ENCODE measurements around the gene DNAH1. TPM values are rescaled to one million over a fixed set of nuclear protein-coding genes. Genes with fewer than 3 reads are reported as not detected.

The DNAH1 gene
- polyA plus RNA-seq, 3 donors: 8.2 to 15.9 (median 13.6) TPM

GRCh38 chr3:52444860-52445793 is 129.0 kb downstream of the DNAH1 start, which contains the start of gene SEMA3G:
SEMA3G (minus strand) TSS chr3:52445103; CDS start chr3:52445027, 76 bp downstream.
- DNase-seq: no peak

GRCh38 chr3:52446042-52446441 is 129.9 kb downstream of the DNAH1 start:
- no peak for DNase-seq

GRCh38 chr3:52446631-52447511 is 130.8 kb downstream of the DNAH1 start:
- peak; percentile 48 for DNase-seq

GRCh38 chr3:52447512-52448355 is 131.6 kb downstream of the DNAH1 start:
- no peak for DNase-seq

Other genes starting within 250 kb of the DNAH1 start
- gene POC1A, start 161.9 kb upstream of the DNAH1 start, polyA plus RNA-seq (ENCODE audit: insufficient read length in 3 of 3): 1 to 10 TPM; 8.9 to 9.4 (median 9.0) TPM
- 10 to 100 TPM; 47.1 to 54.5 (median 48.8) TPM for gene ALAS1, start 118.2 kb upstream of the DNAH1 start, polyA plus RNA-seq (ENCODE audit: insufficient read length in 3 of 3)
- under 1 TPM; 0.09 to 0.36 (median 0.28) TPM for gene TLR9, start 90.7 kb upstream of the DNAH1 start, polyA plus RNA-seq (ENCODE audit: insufficient read length in 3 of 3)
- gene TWF2, start 77.2 kb upstream of the DNAH1 start, polyA plus RNA-seq (ENCODE audit: insufficient read length in 3 of 3): 10 to 100 TPM; 29.6 to 38.3 (median 35.9) TPM
- gene PPM1M, start 70.6 kb upstream of the DNAH1 start, polyA plus RNA-seq (ENCODE audit: insufficient read length in 3 of 3): 10 to 100 TPM; 18.1 to 19.9 (median 19.0) TPM
- 10 to 100 TPM; 92.6 to 93.6 (median 92.9) TPM for gene WDR82, start 37.7 kb upstream of the DNAH1 start, polyA plus RNA-seq (ENCODE audit: insufficient read length in 3 of 3)
- 10 to 100 TPM; 44.4 to 49.3 (median 45.8) TPM for gene GLYCTK, start 28.5 kb upstream of the DNAH1 start, polyA plus RNA-seq (ENCODE audit: insufficient read length in 3 of 3)
- gene BAP1, start 93.7 kb downstream of the DNAH1 start, polyA plus RNA-seq (ENCODE audit: insufficient read length in 3 of 3): 10 to 100 TPM; 81.6 to 89.2 (median 82.3) TPM
- 10 to 100 TPM in 2 of 3 donors, 1 to 10 TPM in 1; 7.6 to 13.0 (median 10.8) TPM for gene PHF7, start 94.3 kb downstream of the DNAH1 start, polyA plus RNA-seq (ENCODE audit: insufficient read length in 3 of 3)
- 10 to 100 TPM; 30.0 to 34.1 (median 32.7) TPM for gene SEMA3G, start 128.8 kb downstream of the DNAH1 start, polyA plus RNA-seq (ENCODE audit: insufficient read length in 3 of 3)
- 1 to 10 TPM; 6.8 to 7.2 (median 7.0) TPM for gene TNNC1, start 137.7 kb downstream of the DNAH1 start, polyA plus RNA-seq (ENCODE audit: insufficient read length in 3 of 3)
- gene NISCH, start 139.3 kb downstream of the DNAH1 start, polyA plus RNA-seq (ENCODE audit: insufficient read length in 3 of 3): 100 to 1,000 TPM; 112 to 148 (median 133) TPM
- 10 to 100 TPM; 40.7 to 46.6 (median 45.0) TPM for gene STAB1, start 179.0 kb downstream of the DNAH1 start, polyA plus RNA-seq (ENCODE audit: insufficient read length in 3 of 3)
- gene NT5DC2, start 217.5 kb downstream of the DNAH1 start, polyA plus RNA-seq (ENCODE audit: insufficient read length in 3 of 3): 100 to 1,000 TPM; 138 to 202 (median 154) TPM
- 10 to 100 TPM; 20.5 to 23.9 (median 23.6) TPM for gene UQCC5, start 220.3 kb downstream of the DNAH1 start, polyA plus RNA-seq (ENCODE audit: insufficient read length in 3 of 3)

All from renal pelvis (tissue), 4 donors.